Epithelial cell of proximal tubule (primary cell): ENCODE results near the gene SMOC2. TPM values are rescaled to one million over a fixed set of nuclear protein-coding genes. Genes with fewer than 3 reads are reported as not detected.

Source experiments
- DNase-seq: peaks from one replicate; pipeline ENCODE4 v3.0.0-alpha.2; 2011; ENCODE audit warnings: low read depth
- H3K4me3 ChIP-seq: 2 replicates; pipeline ENCODE4 v1.5.1; 2011; ENCODE audit warnings: low read depth, mild to moderate bottlenecking, low read length
- CTCF ChIP-seq: conservative IDR thresholded peaks from 2 replicates; pipeline ENCODE4 v1.5.1; 2012; ENCODE audit warnings: low read depth, mild to moderate bottlenecking, low read length
- total RNA-seq: library from RNA; depleted of rRNA; stranded (reverse); fragments of >200 nt; gene quantifications from 2 replicates; pipeline ENCODE4 v1.2.3, GENCODE V29; 2015

SMOC2 gene
- total RNA-seq, 1 donor from 2014 or later: 0.35 TPM

GRCh38 chr6:168623736-168624135, 182.8 kb downstream of the SMOC2 start:
- TF ChIP-seq CTCF: no peak
- no peak overlapping the region for H3K4me3 ChIP-seq
- no peak for DNase-seq

- no peak for TF ChIP-seq CTCF
- DNase-seq: no peak
- H3K4me3 ChIP-seq: no peak overlapping the region
Measured at GRCh38 chr6:168624540-168624939, 183.6 kb downstream of the SMOC2 start.

GRCh38 chr6:168624948-168625347, 184.0 kb downstream of the SMOC2 start:
- no peak for TF ChIP-seq CTCF
- DNase-seq: no peak
- no peak overlapping the region for H3K4me3 ChIP-seq

- TF ChIP-seq CTCF: no peak
- DNase-seq: no peak
Measured at GRCh38 chr6:168625602-168626001, 184.6 kb downstream of the SMOC2 start.

GRCh38 chr6:168626046-168626602, 185.1 kb downstream of the SMOC2 start:
- no peak for DNase-seq
- TF ChIP-seq CTCF: no peak
- H3K4me3 ChIP-seq: no peak overlapping the region

More at GRCh38 chr6:168625602-168626001, 184.6 kb downstream of the SMOC2 start:
- H3K4me3 ChIP-seq: no peak overlapping the region

GRCh38 chr6:168627506-168628175, 186.7 kb downstream of the SMOC2 start:
- H3K4me3 ChIP-seq: no peak overlapping the region
- no peak for TF ChIP-seq CTCF
- no peak for DNase-seq

- TF ChIP-seq CTCF: no peak
- H3K4me3 ChIP-seq: no peak overlapping the region
- no peak for DNase-seq
Measured at GRCh38 chr6:168628176-168628553, 187.2 kb downstream of the SMOC2 start.
